Activated T-cell treated with anti-CD3 and anti-CD28 coated beads, Interleukin-2, amount 50 U/mL, for 4 hours (primary cell): ENCODE results near the gene COA8. TPM values are rescaled to one million over a fixed set of nuclear protein-coding genes. Genes with fewer than 3 reads are reported as not detected.

Experiments used
- ATAC-seq, 2 donors: fragments of 200-7000 bp; cut with Tn5 transposase; one replicate each; pipeline ENCODE4 v1.10.0; 2021
- DNase-seq: peaks from one replicate; pipeline ENCODE4 v3.0.0-alpha.2; 2020
- H3K27me3 Mint-ChIP-seq: one replicate; pipeline ENCODE4 v1.8.0; 2021; ENCODE audit warnings: low read depth, mixed read lengths
- H3K36me3 Mint-ChIP-seq: one replicate; pipeline ENCODE4 v1.8.0; 2022; ENCODE audit warnings: mixed read lengths; ENCODE audit not compliant: insufficient read depth
- H3K4me1 Mint-ChIP-seq: one replicate; pipeline ENCODE4 v1.8.0; 2021; ENCODE audit warnings: low read depth, mixed read lengths
- H3K4me3 Mint-ChIP-seq: one replicate; pipeline ENCODE4 v1.8.0; 2021; ENCODE audit warnings: mild to moderate bottlenecking, moderate library complexity, mixed read lengths
- H3K9me3 Mint-ChIP-seq: one replicate; pipeline ENCODE4 v1.8.0; 2021; ENCODE audit warnings: mixed read lengths
- total RNA-seq, 3 donors: library from RNA; stranded (reverse); gene quantifications; one replicate each; pipeline ENCODE4 v1.2.1, GENCODE V29; 2021

Gene COA8
- total RNA-seq, 3 donors from 2014 or later: 42.0 to 53.2 (median 49.2) TPM

DNA sequence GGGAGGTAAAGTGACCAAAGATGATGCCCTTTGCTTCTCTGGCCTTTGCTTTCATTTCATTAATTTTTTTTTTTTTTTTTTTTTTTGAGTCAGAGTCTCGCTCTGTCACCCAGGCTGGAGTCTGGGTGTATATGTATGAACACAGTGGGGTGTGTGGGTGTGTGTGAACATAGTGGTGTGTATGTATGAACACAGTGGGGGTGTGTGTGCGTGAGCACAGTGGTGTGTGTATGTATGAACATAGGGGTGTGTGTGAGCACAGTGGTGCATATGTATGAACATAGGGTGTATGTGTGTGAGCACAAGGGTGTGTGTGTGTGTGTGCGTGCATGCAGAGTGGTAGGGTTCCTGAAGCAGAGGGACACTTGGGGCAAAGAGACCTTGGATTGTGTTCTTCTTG, 75.8 kb downstream of the COA8 start:
- Mint-ChIP-seq H3K27me3 (no peaks in the 10 kb centered on the region), H3K36me3 (peaks cover 11% of the 10 kb centered on the region), H3K9me3 (no peaks in the 10 kb centered on the region), H3K4me1 (peaks cover 53% of the 10 kb centered on the region), H3K4me3 (no peak overlapping the region)
- ATAC-seq: peak; percentile 44 to 52
- DNase-seq: no peak

Other genes with a start within 250 kb of the COA8 start
- 100 to 1,000 TPM; 434 to 457 (median 451) TPM for gene EIF5, start 228.7 kb upstream of the COA8 start, total RNA-seq
- gene MARK3, start 177.5 kb upstream of the COA8 start, total RNA-seq: 10 to 100 TPM; 79.9 to 96.2 (median 95.5) TPM
- gene CKB, start 40.1 kb upstream of the COA8 start, total RNA-seq: 1 to 10 TPM; 4.1 to 7.6 (median 6.7) TPM
- gene TRMT61A, start 33.8 kb upstream of the COA8 start, total RNA-seq: 10 to 100 TPM; 53.0 to 62.2 (median 61.5) TPM
- gene BAG5, start 303 bp upstream of the COA8 start, total RNA-seq: 10 to 100 TPM; 31.4 to 35.6 (median 32.2) TPM
- 100 to 1,000 TPM; 102 to 127 (median 110) TPM for gene KLC1, start 66.3 kb downstream of the COA8 start, total RNA-seq
- 10 to 100 TPM; 60.6 to 74.0 (median 69.5) TPM for gene XRCC3, start 152.5 kb downstream of the COA8 start, total RNA-seq
- gene ZFYVE21, start 152.8 kb downstream of the COA8 start, total RNA-seq: 10 to 100 TPM; 13.6 to 19.1 (median 13.7) TPM